ENCODE results near the gene CPLX1. TPM values are rescaled to one million over a fixed set of nuclear protein-coding genes. Genes with fewer than 3 reads are reported as not detected.

Gene CPLX1
- total RNA-seq, 1 experiment from 2014 or later: 3.1 TPM

GRCh38 chr4:770022-770421, 55.9 kb downstream of the CPLX1 start:
- peaks cover 51% of the 10 kb centered on the region for H3K79me2 ChIP-seq (ENCODE audit: low read length)
- no peaks in the 10 kb centered on the region for H3K9me3 ChIP-seq (ENCODE audit: low read length)
- H2AFZ ChIP-seq (ENCODE audit: low read length): no peak overlapping the region
- DNase-seq: no peak
- no peak overlapping the region for H3K27ac ChIP-seq (ENCODE audit: low read length)
- H3K9ac ChIP-seq (ENCODE audit: low read length): no peak overlapping the region
- H3K27me3 ChIP-seq (ENCODE audit: low read length): no peaks in the 10 kb centered on the region
- H3K9me2 ChIP-seq (replicated peaks; ENCODE audit: insufficient read depth, low read length): no peaks in the 10 kb centered on the region
- peaks cover 24% of the 10 kb centered on the region for H3K36me3 ChIP-seq (ENCODE audit: insufficient read depth, low read length)
- H3K4me1 ChIP-seq (ENCODE audit: low read length): no peaks in the 10 kb centered on the region
- H3K4me2 ChIP-seq (ENCODE audit: low read depth, low read length, poor library complexity, severe bottlenecking): no peak overlapping the region
- H4K20me1 ChIP-seq (ENCODE audit: insufficient read depth, low read depth, low read length): peaks cover 18% of the 10 kb centered on the region; the same call in 1 of the 2 replicates
- H3K4me3 ChIP-seq (ENCODE audit: low read length): no peak overlapping the region

GRCh38 chr4:769511-769910, 56.4 kb downstream of the CPLX1 start:
- H3K9me3 ChIP-seq (ENCODE audit: low read length): no peaks in the 10 kb centered on the region
- no peak overlapping the region for H3K4me2 ChIP-seq (ENCODE audit: low read depth, low read length, poor library complexity, severe bottlenecking)
- peaks cover 46% of the 10 kb centered on the region for H3K79me2 ChIP-seq (ENCODE audit: low read length)
- no peaks in the 10 kb centered on the region for H3K9me2 ChIP-seq (replicated peaks; ENCODE audit: insufficient read depth, low read length)
- H2AFZ ChIP-seq (ENCODE audit: low read length): no peak overlapping the region
- no peak overlapping the region for H3K4me3 ChIP-seq (ENCODE audit: low read length)
- no peak overlapping the region for H3K27ac ChIP-seq (ENCODE audit: low read length)
- DNase-seq: no peak
- no peak overlapping the region for H3K9ac ChIP-seq (ENCODE audit: low read length)
- H3K27me3 ChIP-seq (ENCODE audit: low read length): no peaks in the 10 kb centered on the region
- no peaks in the 10 kb centered on the region for H3K4me1 ChIP-seq (ENCODE audit: low read length)
- H4K20me1 ChIP-seq (ENCODE audit: insufficient read depth, low read depth, low read length): peaks cover 15% of the 10 kb centered on the region; the same call in 1 of the 2 replicates
- H3K36me3 ChIP-seq (ENCODE audit: insufficient read depth, low read length): peaks cover 19% of the 10 kb centered on the region

DNA sequence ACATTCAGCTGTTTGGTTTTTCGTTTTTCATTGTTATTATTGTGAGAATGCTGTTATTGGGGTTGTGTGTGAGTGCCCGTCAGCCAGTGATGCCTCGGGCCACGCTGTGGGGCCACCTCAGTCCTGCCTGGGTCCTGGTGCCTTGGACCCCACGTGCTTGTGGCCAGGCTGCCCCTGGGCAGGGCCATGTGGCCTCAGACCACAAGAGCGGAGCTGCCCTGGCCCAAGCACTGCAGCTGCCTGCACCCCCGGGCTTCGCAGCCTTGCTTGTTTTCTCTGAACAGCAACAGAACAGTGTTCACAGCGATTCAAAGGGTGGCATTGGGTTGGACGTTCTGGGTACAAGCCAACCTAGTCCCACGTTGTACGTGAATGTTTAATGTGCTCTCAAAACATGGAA, 56.9 kb downstream of the CPLX1 start:
- peaks cover 44% of the 10 kb centered on the region for H3K79me2 ChIP-seq (ENCODE audit: low read length)
- H3K4me1 ChIP-seq (ENCODE audit: low read length): no peaks in the 10 kb centered on the region
- H3K9ac ChIP-seq (ENCODE audit: low read length): no peak overlapping the region
- DNase-seq: no peak
- H2AFZ ChIP-seq (ENCODE audit: low read length): no peak overlapping the region
- H3K9me3 ChIP-seq (ENCODE audit: low read length): no peaks in the 10 kb centered on the region
- H4K20me1 ChIP-seq (ENCODE audit: insufficient read depth, low read depth, low read length): peaks cover 13% of the 10 kb centered on the region; the same call in 1 of the 2 replicates
- H3K36me3 ChIP-seq (ENCODE audit: insufficient read depth, low read length): peaks cover 16% of the 10 kb centered on the region; the same call in 1 of the 2 replicates
- no peak overlapping the region for H3K4me2 ChIP-seq (ENCODE audit: low read depth, low read length, poor library complexity, severe bottlenecking)
- no peaks in the 10 kb centered on the region for H3K9me2 ChIP-seq (replicated peaks; ENCODE audit: insufficient read depth, low read length)
- H3K4me3 ChIP-seq (ENCODE audit: low read length): no peak overlapping the region
- no peaks in the 10 kb centered on the region for H3K27me3 ChIP-seq (ENCODE audit: low read length)
- H3K27ac ChIP-seq (ENCODE audit: low read length): no peak overlapping the region

GRCh38 chr4:768076-768475, 57.9 kb downstream of the CPLX1 start:
- Histone ChIP-seq H3K4me1 (ENCODE audit: low read length) (no peaks in the 10 kb centered on the region), H4K20me1 (ENCODE audit: insufficient read depth, low read depth, low read length) (peaks cover 5% of the 10 kb centered on the region; the same call in 1 of the 2 replicates), H3K9me2 (replicated peaks; ENCODE audit: insufficient read depth, low read length) (no peaks in the 10 kb centered on the region), H3K9me3 (ENCODE audit: low read length) (no peaks in the 10 kb centered on the region), H3K9ac (ENCODE audit: low read length) (no peak overlapping the region), H3K79me2 (ENCODE audit: low read length) (peaks cover 35% of the 10 kb centered on the region), H2AFZ (ENCODE audit: low read length) (no peak overlapping the region), H3K27ac (ENCODE audit: low read length) (no peak overlapping the region), H3K27me3 (ENCODE audit: low read length) (no peaks in the 10 kb centered on the region), H3K36me3 (ENCODE audit: insufficient read depth, low read length) (peaks cover 18% of the 10 kb centered on the region; the same call in 1 of the 2 replicates), H3K4me3 (ENCODE audit: low read length) (no peak overlapping the region), H3K4me2 (ENCODE audit: low read depth, low read length, poor library complexity, severe bottlenecking) (no peak overlapping the region)
- no peak for DNase-seq

GRCh38 chr4:766559-767283, 59.2 kb downstream of the CPLX1 start:
- Histone ChIP-seq H3K4me3 (ENCODE audit: low read length) (no peak overlapping the region), H3K9ac (ENCODE audit: low read length) (no peak overlapping the region), H2AFZ (ENCODE audit: low read length) (no peak overlapping the region), H3K79me2 (ENCODE audit: low read length) (peaks cover 25% of the 10 kb centered on the region), H3K4me2 (ENCODE audit: low read depth, low read length, poor library complexity, severe bottlenecking) (no peak overlapping the region), H3K4me1 (ENCODE audit: low read length) (no peaks in the 10 kb centered on the region), H3K27ac (ENCODE audit: low read length) (no peak overlapping the region), H4K20me1 (ENCODE audit: insufficient read depth, low read depth, low read length) (no peaks in the 10 kb centered on the region), H3K36me3 (ENCODE audit: insufficient read depth, low read length) (peaks cover 16% of the 10 kb centered on the region; the same call in 1 of the 2 replicates), H3K9me2 (replicated peaks; ENCODE audit: insufficient read depth, low read length) (no peaks in the 10 kb centered on the region), H3K9me3 (ENCODE audit: low read length) (no peaks in the 10 kb centered on the region), H3K27me3 (ENCODE audit: low read length) (no peaks in the 10 kb centered on the region)
- DNase-seq: no peak

DNA sequence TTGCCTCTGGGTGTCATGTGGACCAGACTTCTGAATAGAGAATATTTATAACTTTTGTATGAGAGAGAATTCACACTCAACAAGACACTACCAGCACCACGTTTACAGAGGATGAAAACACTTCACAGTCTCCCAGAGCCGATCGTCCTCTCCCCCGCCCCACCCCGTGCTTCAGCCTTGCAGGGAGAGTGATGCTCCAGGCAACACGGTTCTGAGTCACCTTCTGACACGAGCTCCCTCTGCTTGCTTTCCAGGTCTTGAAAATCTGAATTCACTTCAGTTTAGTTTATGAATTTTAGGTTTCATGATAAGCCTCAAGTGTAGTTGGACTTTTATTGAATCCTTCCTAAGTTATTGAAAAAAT, 59.8 kb downstream of the CPLX1 start:
- H3K4me1 ChIP-seq (ENCODE audit: low read length): no peaks in the 10 kb centered on the region
- peaks cover 20% of the 10 kb centered on the region for H3K79me2 ChIP-seq (ENCODE audit: low read length)
- no peak overlapping the region for H3K27ac ChIP-seq (ENCODE audit: low read length)
- H3K4me3 ChIP-seq (ENCODE audit: low read length): no peak overlapping the region
- H3K27me3 ChIP-seq (ENCODE audit: low read length): no peaks in the 10 kb centered on the region
- H3K9me2 ChIP-seq (replicated peaks; ENCODE audit: insufficient read depth, low read length): no peaks in the 10 kb centered on the region
- H3K4me2 ChIP-seq (ENCODE audit: low read depth, low read length, poor library complexity, severe bottlenecking): no peak overlapping the region
- H3K9me3 ChIP-seq (ENCODE audit: low read length): no peaks in the 10 kb centered on the region
- DNase-seq: no peak
- H4K20me1 ChIP-seq (ENCODE audit: insufficient read depth, low read depth, low read length): no peaks in the 10 kb centered on the region
- H3K36me3 ChIP-seq (ENCODE audit: insufficient read depth, low read length): peaks cover 16% of the 10 kb centered on the region; the same call in 1 of the 2 replicates
- no peak overlapping the region for H2AFZ ChIP-seq (ENCODE audit: low read length)
- H3K9ac ChIP-seq (ENCODE audit: low read length): no peak overlapping the region

GRCh38 chr4:764405-765169, 61.3 kb downstream of the CPLX1 start:
- no peaks in the 10 kb centered on the region for H3K27me3 ChIP-seq (ENCODE audit: low read length)
- DNase-seq: no peak
- H3K79me2 ChIP-seq (ENCODE audit: low read length): 0 out of 2 replicates have a peak, but pooled peaks cover 10% of the 10 kb centered on the region
- H3K9ac ChIP-seq (ENCODE audit: low read length): no peak overlapping the region
- no peaks in the 10 kb centered on the region for H3K4me1 ChIP-seq (ENCODE audit: low read length)
- no peaks in the 10 kb centered on the region for H4K20me1 ChIP-seq (ENCODE audit: insufficient read depth, low read depth, low read length)
- H3K4me3 ChIP-seq (ENCODE audit: low read length): no peak overlapping the region
- peaks cover 12% of the 10 kb centered on the region; the same call in 1 of the 2 replicates for H3K36me3 ChIP-seq (ENCODE audit: insufficient read depth, low read length)
- no peak overlapping the region for H2AFZ ChIP-seq (ENCODE audit: low read length)
- H3K9me2 ChIP-seq (replicated peaks; ENCODE audit: insufficient read depth, low read length): no peaks in the 10 kb centered on the region
- H3K4me2 ChIP-seq (ENCODE audit: low read depth, low read length, poor library complexity, severe bottlenecking): no peak overlapping the region
- no peaks in the 10 kb centered on the region for H3K9me3 ChIP-seq (ENCODE audit: low read length)
- H3K27ac ChIP-seq (ENCODE audit: low read length): no peak overlapping the region

- Histone ChIP-seq H3K9me3 (ENCODE audit: low read length) (no peaks in the 10 kb centered on the region), H3K4me2 (ENCODE audit: low read depth, low read length, poor library complexity, severe bottlenecking) (no peak overlapping the region), H3K36me3 (ENCODE audit: insufficient read depth, low read length) (peaks cover 10% of the 10 kb centered on the region; the same call in 1 of the 2 replicates), H3K9ac (ENCODE audit: low read length) (no peak overlapping the region), H3K9me2 (replicated peaks; ENCODE audit: insufficient read depth, low read length) (no peaks in the 10 kb centered on the region), H3K4me1 (ENCODE audit: low read length) (no peaks in the 10 kb centered on the region), H3K27me3 (ENCODE audit: low read length) (no peaks in the 10 kb centered on the region), H4K20me1 (ENCODE audit: insufficient read depth, low read depth, low read length) (no peaks in the 10 kb centered on the region), H3K27ac (ENCODE audit: low read length) (no peak overlapping the region), H2AFZ (ENCODE audit: low read length) (no peak overlapping the region), H3K4me3 (ENCODE audit: low read length) (no peak overlapping the region), H3K79me2 (ENCODE audit: low read length) (0 out of 2 replicates have a peak, but pooled peaks cover 5% of the 10 kb centered on the region)
- no peak for DNase-seq
Measured at GRCh38 chr4:763922-764321, 62.0 kb downstream of the CPLX1 start.
